WTC11 (cell line): Measurements from ENCODE around the gene ZSCAN9.

ENCODE experiments used
- CTCF ChIP-seq: fragments of 200-600 bp; IDR thresholded peaks from 2 replicates; pipeline ENCODE4 v1.8.0; 2022; ENCODE audit warnings: antibody characterized with exemption
- MAX ChIP-seq: sonication (generic); formaldehyde crosslinking; IDR thresholded peaks from 2 replicates; pipeline ENCODE4 v1.8.0; 2022; ENCODE audit warnings: mild to moderate bottlenecking, missing genetic modification reagents
- SP1 ChIP-seq: sonication (generic); formaldehyde crosslinking; conservative IDR thresholded peaks from 2 replicates; pipeline ENCODE4 v1.8.1; 2022; ENCODE audit warnings: missing genetic modification reagents
- USF2 ChIP-seq: sonication (generic); formaldehyde crosslinking; IDR thresholded peaks from 2 replicates; pipeline ENCODE4 v1.8.1; 2023; ENCODE audit warnings: mild to moderate bottlenecking, missing genetic modification reagents, moderate library complexity

- TF ChIP-seq SP1 (CRISPR knock-in tag) = no peak
- TF ChIP-seq CTCF = no peak
- no peak for TF ChIP-seq USF2 (CRISPR knock-in tag)
- no peak for TF ChIP-seq MAX
Observed at GRCh38 chr6:28188111-28188979, 36.7 kb upstream of the ZSCAN9 start.
